ENCODE measurements around the gene RABGEF1.
"Not testable (repeated sequence)": the region's sequence is repeated elsewhere in the genome, so short reads cannot be mapped to it uniquely, and the experiment has no call there.

RABGEF1 gene

GRCh38 chr7:66766041-66766440 is 25.5 kb downstream of the RABGEF1 start:
- H3K27me3 ChIP-seq (ENCODE audit: control insufficient read depth in 1 of 2, insufficient read depth in 2 of 2, low read length in 2 of 2), result no peaks in the 10 kb centered on the region
- no peak overlapping the region for H3K4me3 ChIP-seq (ENCODE audit: low read depth in 1 of 2, low read length in 2 of 2)
- H3K27ac ChIP-seq (ENCODE audit: low read depth, low read length), result no peak overlapping the region
- no peaks in the 10 kb centered on the region for H3K9me3 ChIP-seq (ENCODE audit: low read length)
- no peaks in the 10 kb centered on the region for H3K36me3 ChIP-seq (ENCODE audit: insufficient read depth, low read length)
- no peak overlapping the region for H3K9ac ChIP-seq (ENCODE audit: low read length)
- H3K4me1 ChIP-seq (ENCODE audit: insufficient read depth, low read length), result peaks cover 16% of the 10 kb centered on the region

- not testable (repeated sequence) for H3K27ac ChIP-seq (ENCODE audit: low read depth, low read length); H3K36me3 ChIP-seq (ENCODE audit: insufficient read depth, low read length); H3K27me3 ChIP-seq (ENCODE audit: control insufficient read depth in 1 of 2, insufficient read depth in 2 of 2, low read length in 2 of 2); H3K4me3 ChIP-seq (ENCODE audit: low read depth in 1 of 2, low read length in 2 of 2); H3K9me3 ChIP-seq (ENCODE audit: low read length); H3K9ac ChIP-seq (ENCODE audit: low read length)
- H3K4me1 ChIP-seq (ENCODE audit: insufficient read depth, low read length), result peaks cover 16% of the 10 kb centered on the region
Observed at GRCh38 chr7:66767486-66767885, 27.0 kb downstream of the RABGEF1 start.

DNA sequence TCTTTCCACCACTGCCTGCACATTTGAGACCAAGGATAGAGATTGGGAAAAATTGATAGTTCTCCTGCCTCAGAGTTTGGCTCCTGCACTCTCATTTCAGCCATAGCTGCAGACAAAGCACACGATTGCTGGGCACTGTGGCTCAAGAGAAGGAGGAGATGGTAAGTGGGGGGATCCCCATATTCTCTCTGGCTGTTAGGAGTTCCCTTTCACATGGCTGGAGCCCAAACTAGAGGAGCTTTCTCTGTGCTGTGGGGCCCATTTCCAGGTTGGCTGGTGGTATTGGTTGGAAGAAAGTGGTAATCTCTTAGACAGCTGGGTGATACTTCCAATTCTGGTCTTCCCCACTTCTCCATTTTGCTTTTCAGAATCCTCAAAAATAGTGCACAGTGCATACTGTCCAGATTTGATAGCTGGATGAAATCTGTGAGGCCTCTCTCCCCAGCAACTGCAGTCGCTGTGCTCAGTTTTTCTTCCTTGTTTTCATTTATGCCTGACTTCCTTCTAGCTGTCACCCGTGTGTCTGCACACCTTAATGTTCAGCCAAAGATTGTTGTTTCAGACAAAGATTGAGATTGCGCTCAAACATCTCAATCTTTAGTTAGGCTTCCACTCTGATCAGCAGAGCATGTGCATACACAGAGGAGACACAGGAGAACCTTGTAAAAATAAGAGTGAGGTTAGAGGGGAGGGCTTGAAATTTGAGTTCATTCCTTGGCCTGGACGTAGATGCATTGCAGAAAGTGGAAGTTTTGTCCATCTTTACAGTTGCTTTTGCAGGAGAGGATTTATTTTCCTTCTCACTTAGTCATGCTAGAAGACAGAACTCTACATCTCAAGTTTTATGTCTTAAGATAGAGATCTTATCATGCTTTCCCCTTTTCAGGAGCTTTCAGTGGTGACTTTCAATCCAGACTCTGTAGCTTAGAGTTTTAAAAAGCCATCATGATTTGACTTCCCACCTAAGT is 28.6 kb downstream of the RABGEF1 start:
- H3K9ac ChIP-seq (ENCODE audit: low read length), result no peak overlapping the region
- H3K4me3 ChIP-seq (ENCODE audit: low read depth in 1 of 2, low read length in 2 of 2), result no peak overlapping the region
- H3K4me1 ChIP-seq (ENCODE audit: insufficient read depth, low read length), result peaks cover 16% of the 10 kb centered on the region
- H3K9me3 ChIP-seq (ENCODE audit: low read length), result no peaks in the 10 kb centered on the region
- H3K27me3 ChIP-seq (ENCODE audit: control insufficient read depth in 1 of 2, insufficient read depth in 2 of 2, low read length in 2 of 2), result no peaks in the 10 kb centered on the region
- no peak overlapping the region for H3K27ac ChIP-seq (ENCODE audit: low read depth, low read length)
- H3K36me3 ChIP-seq (ENCODE audit: insufficient read depth, low read length), result no peaks in the 10 kb centered on the region

DNA sequence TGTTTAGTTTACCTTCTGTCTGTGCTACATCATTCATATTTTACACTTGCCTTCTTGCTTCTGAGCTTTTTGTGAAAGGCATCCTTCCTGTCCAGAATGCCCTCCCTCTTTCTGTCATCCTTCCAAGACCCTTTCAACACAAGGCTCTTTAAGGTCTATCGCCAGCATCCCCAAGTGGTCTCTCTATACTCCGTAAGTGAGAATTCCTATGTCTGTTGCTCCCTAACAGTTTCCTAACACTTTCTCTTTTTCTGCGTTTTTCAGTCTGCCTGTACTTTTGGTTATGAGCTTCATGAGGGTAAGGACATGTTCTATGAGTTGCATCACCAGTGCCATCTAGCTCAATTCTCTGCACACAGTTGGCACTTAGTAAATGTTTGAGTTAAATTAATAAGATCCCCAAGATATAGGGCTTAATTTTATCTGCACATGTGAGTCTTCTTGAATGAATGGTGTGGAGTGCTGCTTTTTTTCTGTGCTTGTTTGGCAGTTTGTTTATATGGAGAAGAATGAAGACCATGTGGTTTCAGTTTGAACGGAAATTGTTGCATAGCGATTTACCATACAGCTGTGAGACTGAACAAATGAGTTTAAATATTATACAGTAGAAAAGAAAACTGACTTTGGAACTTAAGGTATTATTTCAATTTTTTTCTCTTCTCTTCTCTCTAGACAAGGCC is 29.4 kb downstream of the RABGEF1 start:
- Histone ChIP-seq H3K27ac (ENCODE audit: low read depth, low read length) (no peak overlapping the region), H3K4me3 (ENCODE audit: low read depth in 1 of 2, low read length in 2 of 2) (no peak overlapping the region), H3K4me1 (ENCODE audit: insufficient read depth, low read length) (peaks cover 16% of the 10 kb centered on the region)

DNA sequence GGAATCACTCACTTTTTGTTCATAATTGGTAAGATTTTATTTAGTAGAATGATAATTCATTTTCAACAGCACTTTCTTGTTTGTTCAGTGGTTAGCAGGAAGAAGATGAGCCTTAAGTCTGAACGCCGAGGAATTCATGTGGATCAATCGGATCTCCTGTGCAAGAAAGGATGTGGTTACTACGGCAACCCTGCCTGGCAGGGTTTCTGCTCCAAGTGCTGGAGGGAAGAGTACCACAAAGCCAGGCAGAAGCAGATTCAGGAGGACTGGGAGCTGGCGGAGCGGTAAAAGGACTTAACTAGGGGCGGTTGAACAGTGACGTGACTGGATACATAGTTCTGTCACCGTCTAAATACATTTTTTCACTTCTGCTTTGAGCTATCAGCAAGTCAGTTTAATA is 31.3 kb downstream of the RABGEF1 start:
- Histone ChIP-seq H3K36me3 (ENCODE audit: insufficient read depth, low read length) (peaks cover 25% of the 10 kb centered on the region), H3K27me3 (ENCODE audit: control insufficient read depth in 1 of 2, insufficient read depth in 2 of 2, low read length in 2 of 2) (no peaks in the 10 kb centered on the region), H3K9ac (ENCODE audit: low read length) (no peak overlapping the region), H3K4me1 (ENCODE audit: insufficient read depth, low read length) (peaks cover 16% of the 10 kb centered on the region), H3K27ac (ENCODE audit: low read depth, low read length) (no peak overlapping the region), H3K4me3 (ENCODE audit: low read depth in 1 of 2, low read length in 2 of 2) (no peak overlapping the region), H3K9me3 (ENCODE audit: low read length) (no peaks in the 10 kb centered on the region)

More for the DNA sequence above, 29.4 kb downstream of the RABGEF1 start:
- no peaks in the 10 kb centered on the region for H3K9me3 ChIP-seq (ENCODE audit: low read length)
- no peaks in the 10 kb centered on the region for H3K27me3 ChIP-seq (ENCODE audit: control insufficient read depth in 1 of 2, insufficient read depth in 2 of 2, low read length in 2 of 2)
- H3K9ac ChIP-seq (ENCODE audit: low read length), result no peak overlapping the region
- peaks cover 8% of the 10 kb centered on the region for H3K36me3 ChIP-seq (ENCODE audit: insufficient read depth, low read length)

DNA sequence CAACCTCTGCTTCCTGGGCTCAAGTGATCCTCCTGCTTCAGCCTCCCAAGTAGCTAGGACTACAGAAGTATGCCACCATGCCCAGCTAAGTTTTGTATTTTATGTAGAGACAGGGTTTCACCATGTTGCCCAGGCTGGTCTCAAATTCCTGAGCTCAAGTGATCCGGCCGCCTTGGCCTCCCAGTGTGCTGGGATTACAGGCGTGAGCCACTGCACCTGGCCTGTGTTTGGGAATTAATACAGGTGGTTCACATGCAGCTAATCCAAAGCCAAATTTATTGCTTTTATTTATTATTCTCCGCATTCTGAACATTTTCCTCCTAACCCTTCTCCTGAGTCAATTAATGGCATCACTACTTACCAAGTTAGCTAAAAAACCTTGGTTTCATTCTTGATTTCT is 33.2 kb downstream of the RABGEF1 start:
- peaks cover 16% of the 10 kb centered on the region for H3K4me1 ChIP-seq (ENCODE audit: insufficient read depth, low read length)
- peaks cover 37% of the 10 kb centered on the region for H3K36me3 ChIP-seq (ENCODE audit: insufficient read depth, low read length)
- not testable (repeated sequence) for H3K27ac ChIP-seq (ENCODE audit: low read depth, low read length); H3K4me3 ChIP-seq (ENCODE audit: low read depth in 1 of 2, low read length in 2 of 2); H3K9ac ChIP-seq (ENCODE audit: low read length); H3K27me3 ChIP-seq (ENCODE audit: control insufficient read depth in 1 of 2, insufficient read depth in 2 of 2, low read length in 2 of 2); H3K9me3 ChIP-seq (ENCODE audit: low read length)

GRCh38 chr7:66776383-66776782 is 35.9 kb downstream of the RABGEF1 start:
- not testable (repeated sequence) for H3K4me3 ChIP-seq (ENCODE audit: low read depth in 1 of 2, low read length in 2 of 2); H3K27ac ChIP-seq (ENCODE audit: low read depth, low read length); H3K9me3 ChIP-seq (ENCODE audit: low read length); H3K27me3 ChIP-seq (ENCODE audit: control insufficient read depth in 1 of 2, insufficient read depth in 2 of 2, low read length in 2 of 2); H3K4me1 ChIP-seq (ENCODE audit: insufficient read depth, low read length); H3K9ac ChIP-seq (ENCODE audit: low read length)
- H3K36me3 ChIP-seq (ENCODE audit: insufficient read depth, low read length), result peaks cover 37% of the 10 kb centered on the region

- Histone ChIP-seq H3K4me3 (ENCODE audit: low read depth in 1 of 2, low read length in 2 of 2) (no peak overlapping the region), H3K27ac (ENCODE audit: low read depth, low read length) (no peak overlapping the region), H3K9ac (ENCODE audit: low read length) (no peak overlapping the region), H3K27me3 (ENCODE audit: control insufficient read depth in 1 of 2, insufficient read depth in 2 of 2, low read length in 2 of 2) (no peaks in the 10 kb centered on the region), H3K36me3 (ENCODE audit: insufficient read depth, low read length) (peaks cover 37% of the 10 kb centered on the region), H3K4me1 (ENCODE audit: insufficient read depth, low read length) (no peaks in the 10 kb centered on the region), H3K9me3 (ENCODE audit: low read length) (no peaks in the 10 kb centered on the region)
Observed at GRCh38 chr7:66776800-66777442, 36.4 kb downstream of the RABGEF1 start.

GRCh38 chr7:66778201-66778600 is 37.7 kb downstream of the RABGEF1 start:
- no peaks in the 10 kb centered on the region for H3K9me3 ChIP-seq (ENCODE audit: low read length)
- no peak overlapping the region for H3K4me3 ChIP-seq (ENCODE audit: low read depth in 1 of 2, low read length in 2 of 2)
- no peaks in the 10 kb centered on the region for H3K4me1 ChIP-seq (ENCODE audit: insufficient read depth, low read length)
- peaks cover 37% of the 10 kb centered on the region for H3K36me3 ChIP-seq (ENCODE audit: insufficient read depth, low read length)
- H3K27me3 ChIP-seq (ENCODE audit: control insufficient read depth in 1 of 2, insufficient read depth in 2 of 2, low read length in 2 of 2), result no peaks in the 10 kb centered on the region
- no peak overlapping the region for H3K27ac ChIP-seq (ENCODE audit: low read depth, low read length)
- H3K9ac ChIP-seq (ENCODE audit: low read length), result no peak overlapping the region

DNA sequence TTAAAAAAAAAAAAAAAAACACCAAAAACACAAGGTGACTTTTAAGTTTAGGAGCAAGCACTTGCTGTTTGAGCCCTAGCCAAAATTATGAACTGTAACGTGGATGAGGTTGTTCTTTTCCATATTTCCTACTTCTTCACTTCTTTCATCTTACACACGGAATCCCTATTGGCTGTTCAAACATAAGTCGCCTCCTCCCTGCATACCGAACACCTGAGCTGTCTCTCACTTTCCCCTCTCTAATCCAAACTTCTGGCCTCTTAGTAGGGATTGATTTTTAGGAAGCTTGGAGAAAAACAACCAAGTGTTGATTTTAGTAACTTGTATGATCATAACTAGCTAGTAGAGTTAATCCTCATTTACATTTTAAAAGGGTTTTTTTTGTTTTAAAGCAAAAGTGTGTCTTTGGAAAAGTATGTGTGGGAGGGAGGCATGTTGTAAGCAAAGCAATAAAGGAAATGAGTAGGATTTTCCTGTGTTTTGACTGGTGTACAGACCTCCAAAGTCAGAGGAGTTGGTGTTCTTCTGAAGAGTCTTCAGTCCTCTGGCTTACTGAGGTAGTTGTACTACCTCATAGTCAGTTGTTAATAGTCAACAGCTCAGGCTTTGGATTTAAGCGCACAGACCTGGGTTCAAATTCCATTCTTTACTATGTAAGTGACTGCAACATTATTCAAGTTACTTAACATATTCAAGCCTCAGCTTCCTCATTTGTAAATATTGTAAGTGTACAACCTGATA is 39.3 kb downstream of the RABGEF1 start:
- Histone ChIP-seq H3K27me3 (ENCODE audit: control insufficient read depth in 1 of 2, insufficient read depth in 2 of 2, low read length in 2 of 2) (no peaks in the 10 kb centered on the region), H3K4me3 (ENCODE audit: low read depth in 1 of 2, low read length in 2 of 2) (no peak overlapping the region), H3K4me1 (ENCODE audit: insufficient read depth, low read length) (no peaks in the 10 kb centered on the region), H3K9me3 (ENCODE audit: low read length) (no peaks in the 10 kb centered on the region), H3K9ac (ENCODE audit: low read length) (no peak overlapping the region), H3K27ac (ENCODE audit: low read depth, low read length) (no peak overlapping the region), H3K36me3 (ENCODE audit: insufficient read depth, low read length) (peaks cover 40% of the 10 kb centered on the region)

Measured in muscle layer of colon (tissue), 2 donors.